ENCODE data around the gene ACCS.
A peak's percentile ranks its signal among the peaks of the same experiment; 100 is the strongest.

The ACCS gene, protein sequence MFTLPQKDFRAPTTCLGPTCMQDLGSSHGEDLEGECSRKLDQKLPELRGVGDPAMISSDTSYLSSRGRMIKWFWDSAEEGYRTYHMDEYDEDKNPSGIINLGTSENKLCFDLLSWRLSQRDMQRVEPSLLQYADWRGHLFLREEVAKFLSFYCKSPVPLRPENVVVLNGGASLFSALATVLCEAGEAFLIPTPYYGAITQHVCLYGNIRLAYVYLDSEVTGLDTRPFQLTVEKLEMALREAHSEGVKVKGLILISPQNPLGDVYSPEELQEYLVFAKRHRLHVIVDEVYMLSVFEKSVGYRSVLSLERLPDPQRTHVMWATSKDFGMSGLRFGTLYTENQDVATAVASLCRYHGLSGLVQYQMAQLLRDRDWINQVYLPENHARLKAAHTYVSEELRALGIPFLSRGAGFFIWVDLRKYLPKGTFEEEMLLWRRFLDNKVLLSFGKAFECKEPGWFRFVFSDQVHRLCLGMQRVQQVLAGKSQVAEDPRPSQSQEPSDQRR

DNA sequence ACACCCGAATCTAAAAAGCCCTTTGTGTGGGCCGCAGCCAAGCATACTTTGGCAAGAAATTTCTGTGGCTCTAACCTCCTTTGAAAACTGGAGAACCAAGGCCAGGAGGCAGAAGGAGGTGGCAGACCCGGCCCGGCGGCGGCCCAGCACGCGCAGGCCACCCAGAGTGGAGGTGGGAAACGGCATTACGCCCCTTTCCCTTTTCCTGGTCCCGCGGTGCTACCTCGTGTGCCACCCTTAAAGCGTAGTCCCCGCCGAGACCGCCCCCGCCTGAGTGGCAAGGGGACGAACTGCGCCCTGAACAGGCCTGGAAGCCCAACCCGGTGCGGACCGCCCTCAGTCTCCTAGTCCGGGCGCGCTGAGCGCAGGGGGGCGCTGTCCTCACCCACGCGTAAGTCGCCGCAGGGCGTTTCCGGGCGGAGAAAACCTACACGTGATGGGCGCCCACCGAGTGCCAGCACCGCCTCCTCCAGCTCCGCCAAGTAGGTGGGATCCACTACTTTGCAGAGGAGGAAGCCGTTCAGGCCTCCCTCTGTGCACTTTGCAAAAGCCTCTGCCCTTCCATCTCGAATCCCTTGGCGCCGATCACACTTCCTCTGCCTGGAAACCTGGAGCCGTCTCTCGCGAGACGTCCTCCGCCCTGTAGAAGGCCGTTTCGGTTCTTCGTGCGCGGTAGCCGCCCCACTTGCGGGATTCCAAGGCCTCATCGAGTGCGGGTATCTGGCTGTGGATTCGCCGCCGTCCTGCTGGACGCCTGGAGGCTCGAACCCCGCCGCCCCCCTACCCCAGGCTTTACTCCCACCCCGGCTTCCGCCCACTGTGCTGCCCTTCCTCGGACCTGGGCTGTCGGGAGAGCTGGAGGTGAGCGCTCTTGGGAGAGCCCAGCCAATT lies at the start of gene ACCS:
Gene ACCS, plus strand, starts transcription at position 430 of the 891 bp plus-strand sequence. CDS start 1,358 bp downstream, outside the sequence.
- peak; percentile 76 for DNase-seq

DNA sequence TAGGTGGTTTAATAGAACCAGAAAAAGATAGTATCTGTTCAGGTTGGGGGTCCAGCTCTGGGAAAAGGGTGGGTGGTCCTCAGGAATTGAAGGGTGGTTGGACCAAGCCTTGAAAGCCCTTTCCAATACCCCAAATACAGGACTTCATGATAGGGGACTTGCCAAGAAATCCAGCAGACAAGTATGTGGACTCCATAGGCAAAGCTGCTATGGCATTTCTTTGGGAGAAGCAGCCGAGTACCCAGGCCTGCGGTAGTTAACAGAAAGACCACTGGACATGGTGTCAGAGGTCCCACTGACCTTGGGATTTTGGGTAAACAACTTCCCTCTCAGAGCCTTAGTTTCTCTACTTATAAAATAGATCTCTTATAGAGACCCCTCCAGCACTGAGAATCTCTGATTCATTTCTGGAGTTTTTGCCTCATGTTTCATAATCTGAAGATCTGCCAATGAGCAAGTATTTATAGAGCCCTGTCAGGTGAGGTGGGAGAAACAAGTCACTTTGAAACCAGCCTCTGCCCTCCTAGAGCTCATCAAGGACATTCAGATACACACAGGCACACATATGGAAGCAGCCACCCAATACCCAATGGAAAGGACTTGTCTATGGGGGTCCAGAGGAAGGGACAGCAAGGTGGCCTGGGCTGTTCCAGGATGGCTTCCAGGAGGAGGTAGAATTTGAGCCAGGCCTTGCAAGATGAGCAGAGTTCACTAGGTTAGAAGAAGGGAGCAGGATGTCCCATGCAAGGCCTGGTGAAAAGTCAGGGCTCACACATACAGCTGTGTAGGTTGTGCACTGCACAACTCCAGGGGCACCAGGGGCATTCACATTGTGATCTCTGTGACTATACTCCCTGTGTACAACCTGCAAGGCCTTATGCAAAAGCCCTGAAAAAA lies 49.3 kb upstream of the ACCS start:
- DNase-seq = no peak

DNA sequence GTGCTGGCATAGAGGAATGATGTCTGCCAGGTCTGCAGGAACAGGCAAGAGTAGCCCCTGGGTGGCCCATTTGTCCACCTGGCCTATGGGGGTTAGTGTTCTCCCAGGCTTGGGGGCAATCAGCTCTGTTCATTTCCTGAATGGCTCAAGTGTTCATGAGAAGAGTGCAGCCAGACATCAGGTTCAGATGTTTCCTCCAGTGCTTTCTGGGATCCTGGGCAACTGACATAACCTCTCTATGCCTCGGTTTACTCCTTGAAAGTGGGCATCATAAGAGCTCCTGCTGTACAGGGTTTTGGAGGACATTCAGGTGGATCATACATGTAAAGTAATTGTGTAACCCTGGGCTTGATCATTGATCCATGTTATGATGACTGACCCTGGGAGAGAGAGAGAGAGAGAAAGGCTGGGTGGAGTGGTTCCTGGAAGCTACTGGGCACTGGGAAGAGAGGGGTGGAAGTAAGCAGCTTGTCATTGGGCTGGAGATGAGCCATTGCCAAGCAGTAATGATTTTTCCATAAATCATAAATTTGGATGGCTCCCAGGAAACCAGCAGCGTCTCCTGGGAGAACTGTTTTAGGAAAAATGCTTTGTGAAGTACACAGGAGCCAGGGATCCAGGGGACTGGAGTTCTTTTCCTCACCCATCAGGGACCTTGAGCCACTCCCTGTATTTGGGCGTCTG lies 48.5 kb upstream of the ACCS start:
- no peak for DNase-seq

DNA sequence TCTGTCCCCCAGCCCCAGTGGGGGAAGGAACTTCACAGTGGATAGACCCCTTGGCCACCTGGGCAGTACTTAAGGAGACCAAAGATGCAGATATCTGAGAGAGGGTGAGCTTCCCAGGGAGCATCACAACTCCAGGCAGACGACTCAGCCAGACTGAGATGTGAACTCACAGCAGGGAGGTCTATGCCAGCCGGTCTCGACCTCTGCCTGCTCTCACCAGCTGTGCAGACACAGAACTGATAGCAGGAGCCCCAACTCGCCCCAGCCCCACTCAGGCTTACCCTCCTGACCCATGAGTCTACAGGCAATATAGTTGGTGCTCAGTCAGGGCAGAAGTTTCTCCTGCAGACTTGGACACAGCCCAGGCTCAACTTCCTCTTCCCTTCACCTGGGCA lies 47.9 kb upstream of the ACCS start:
- no peak for DNase-seq

DNA sequence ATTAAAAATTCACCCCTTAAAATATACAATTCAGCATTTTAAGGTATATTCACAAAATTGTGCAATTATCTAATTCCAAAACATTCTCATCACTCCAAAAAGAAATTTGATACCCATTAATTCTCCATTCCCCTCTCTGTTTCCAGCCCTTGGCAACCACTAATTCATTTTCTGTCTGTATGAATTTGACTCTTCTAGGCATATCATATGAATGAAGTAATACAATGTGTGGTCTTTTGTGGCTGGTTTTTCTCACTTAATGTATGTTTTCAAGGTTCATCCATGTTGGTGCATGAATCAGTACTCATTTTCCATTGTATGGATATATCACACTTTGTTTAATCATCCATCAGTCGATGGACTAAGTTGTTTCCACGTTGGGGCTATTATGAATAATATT lies 47.2 kb upstream of the ACCS start:
- no peak for DNase-seq

DNA sequence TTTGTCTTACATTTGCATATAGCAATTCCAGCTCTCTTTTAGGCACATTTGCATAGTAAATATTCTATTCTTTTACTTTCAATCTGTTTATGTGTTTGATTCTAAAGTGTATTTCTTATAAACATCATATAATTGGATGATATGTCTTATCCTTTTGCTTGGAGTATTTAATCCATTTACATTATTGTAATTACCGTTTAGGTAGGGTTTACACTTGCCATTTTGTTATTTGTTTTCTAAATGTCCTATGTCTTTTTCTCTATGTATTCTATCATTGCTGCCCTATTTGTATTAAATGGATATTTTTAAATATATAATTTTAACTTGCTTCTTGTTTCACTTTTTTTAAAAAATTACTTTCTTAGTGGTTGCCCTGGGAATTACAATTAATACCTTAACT lies 41.1 kb upstream of the ACCS start:
- no peak for DNase-seq

DNA sequence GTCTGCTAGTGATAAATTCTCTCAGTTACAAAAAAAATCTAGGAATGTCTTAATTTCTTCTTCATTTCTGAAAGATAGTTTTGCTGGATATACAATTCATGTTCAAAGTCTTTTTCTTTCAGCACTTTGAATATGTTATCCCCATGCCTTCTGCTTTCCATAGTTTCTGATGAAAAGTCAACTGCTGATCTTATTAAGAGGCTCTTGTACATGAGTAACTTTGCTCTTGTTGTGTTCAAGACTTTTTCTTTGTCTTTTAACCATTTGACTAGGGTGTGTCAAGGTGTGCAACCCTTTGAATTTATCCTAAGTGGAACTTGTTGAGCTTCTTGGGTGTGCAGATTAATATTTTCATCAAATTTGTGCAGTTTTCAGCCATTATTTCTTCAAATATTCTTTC lies 40.3 kb upstream of the ACCS start:
- no peak for DNase-seq

DNA sequence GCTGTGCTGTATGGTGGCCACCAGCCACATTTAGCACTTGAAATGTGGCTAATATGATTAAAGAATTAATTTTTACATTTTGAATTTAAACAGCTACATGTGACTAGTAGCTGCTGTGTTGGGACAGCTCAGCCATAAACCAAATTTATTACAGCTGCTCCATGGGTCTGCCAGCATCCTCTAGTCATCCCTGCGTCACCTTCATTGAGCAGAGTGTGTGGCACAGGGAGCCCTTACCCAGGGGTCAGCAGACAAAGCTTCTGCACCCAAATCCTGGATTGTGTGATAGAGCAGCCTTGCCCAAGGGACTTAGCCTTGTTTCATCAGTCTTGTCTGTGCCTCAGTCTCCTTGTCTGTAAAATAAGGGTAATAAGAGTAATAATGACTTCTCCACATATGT lies 37.7 kb upstream of the ACCS start:
- no peak for DNase-seq

DNA sequence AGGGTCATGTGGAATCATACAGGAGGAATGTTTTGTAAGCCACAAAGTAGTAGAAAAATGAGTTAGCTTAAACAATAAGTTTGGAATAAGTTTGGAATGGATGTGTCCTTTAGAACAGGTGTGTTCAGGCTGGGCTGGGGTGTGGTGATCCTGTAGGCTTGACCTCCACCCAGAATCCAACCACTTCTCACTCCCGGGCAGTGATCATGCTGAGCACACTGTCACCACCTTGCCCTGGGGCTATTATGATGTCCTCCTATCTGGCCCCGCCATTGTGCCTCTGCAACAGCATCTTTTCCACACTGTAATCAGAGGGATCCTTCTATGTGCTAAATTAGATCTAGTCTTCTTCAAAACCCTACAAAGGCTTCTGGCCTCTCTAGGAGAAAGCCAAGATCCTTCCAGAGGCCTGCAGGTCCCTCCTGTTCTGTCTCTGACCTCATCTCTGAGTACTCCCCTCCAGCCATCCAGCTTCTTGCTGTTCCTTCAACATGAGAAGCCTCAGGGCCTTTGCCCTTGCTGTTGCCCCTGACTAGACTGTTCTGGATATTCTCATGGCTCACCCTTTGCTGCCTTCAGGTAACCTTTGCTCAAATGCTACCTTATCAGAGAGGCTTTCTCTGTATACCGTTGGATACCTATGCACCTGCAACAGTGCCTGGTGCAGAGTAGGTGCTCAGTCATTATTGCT lies 37.1 kb upstream of the ACCS start:
- DNase-seq = no peak

DNA sequence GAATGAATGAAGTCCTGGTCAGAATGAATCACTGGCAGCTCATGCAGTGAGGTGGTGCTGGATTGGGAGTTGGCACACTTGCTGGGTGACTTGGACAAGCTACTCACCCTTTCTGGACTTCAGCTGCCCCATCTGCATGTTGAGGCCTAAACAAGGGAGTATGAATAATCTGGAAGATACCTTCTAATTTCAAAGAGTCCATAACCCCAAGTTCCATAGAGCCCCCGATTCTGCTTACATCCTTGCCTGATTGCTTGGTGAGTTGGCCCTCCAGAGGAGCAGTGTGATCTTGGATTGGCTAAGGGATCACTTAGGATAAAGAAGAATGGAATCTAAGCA lies 36.6 kb upstream of the ACCS start:
- no peak for DNase-seq

DNA sequence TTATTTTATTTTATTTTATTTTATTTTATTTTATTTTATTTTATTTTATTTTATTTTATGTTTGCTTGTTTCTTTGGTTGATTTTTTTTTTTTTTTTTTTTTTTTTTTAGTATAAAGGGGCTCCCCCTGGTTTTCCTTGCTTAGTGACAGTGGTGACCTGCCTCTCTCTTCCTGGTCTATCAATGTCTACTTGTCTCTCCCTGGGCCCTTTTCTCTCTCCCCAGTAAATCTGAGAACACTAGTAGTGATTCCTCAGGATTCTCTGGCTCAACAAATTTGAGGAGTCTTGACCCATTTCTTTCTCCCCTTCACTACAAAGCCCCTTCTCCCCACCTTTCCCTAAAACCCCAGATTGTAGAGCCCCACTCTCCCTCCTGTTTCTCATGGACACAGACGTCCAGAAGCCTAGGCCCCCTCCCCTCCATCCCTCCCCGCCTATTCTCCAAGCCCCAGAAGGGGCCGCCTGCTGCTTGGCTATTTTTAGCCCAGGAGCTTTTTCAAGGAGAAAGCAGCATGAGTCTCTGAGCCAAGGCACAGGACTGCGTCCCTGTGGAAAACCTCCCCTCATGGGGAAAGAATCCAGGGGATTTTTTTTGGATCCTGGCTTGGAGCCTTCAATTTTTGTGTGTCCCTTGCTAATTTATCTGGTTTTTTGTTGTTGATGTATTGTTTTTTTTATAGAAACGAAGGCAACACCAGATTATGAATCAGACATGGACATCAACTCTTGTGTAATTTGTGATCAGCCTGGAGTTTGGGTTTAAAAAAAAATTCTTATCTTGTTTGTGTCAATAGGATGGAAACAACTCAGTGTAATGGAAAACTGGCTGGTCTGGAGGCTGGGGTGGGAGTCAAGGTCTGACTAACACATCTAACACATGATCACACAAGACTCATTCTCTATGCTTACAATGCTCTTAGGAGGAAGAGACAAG lies 35.8 kb upstream of the ACCS start:
- DNase-seq = no peak

DNA sequence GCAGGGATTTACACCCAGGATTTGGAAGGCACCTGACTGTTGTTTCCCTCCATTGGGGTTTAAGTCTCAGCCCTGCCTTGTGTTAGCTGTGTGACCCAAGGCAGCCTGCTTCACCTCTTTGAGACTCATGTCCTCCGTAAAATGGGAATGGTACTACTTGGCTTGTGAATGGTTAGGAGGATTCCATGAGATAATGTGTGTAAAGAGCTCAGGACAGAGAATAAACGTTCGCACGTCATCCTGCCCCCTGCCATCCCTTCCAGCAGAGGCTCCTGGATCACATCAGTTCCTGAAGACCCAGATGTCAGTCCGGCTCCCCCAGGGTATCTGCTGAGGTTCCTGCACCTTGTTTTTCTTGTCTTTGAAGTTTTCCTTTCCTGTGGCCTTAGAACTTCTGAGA lies 35.1 kb upstream of the ACCS start:
- no peak for DNase-seq

DNA sequence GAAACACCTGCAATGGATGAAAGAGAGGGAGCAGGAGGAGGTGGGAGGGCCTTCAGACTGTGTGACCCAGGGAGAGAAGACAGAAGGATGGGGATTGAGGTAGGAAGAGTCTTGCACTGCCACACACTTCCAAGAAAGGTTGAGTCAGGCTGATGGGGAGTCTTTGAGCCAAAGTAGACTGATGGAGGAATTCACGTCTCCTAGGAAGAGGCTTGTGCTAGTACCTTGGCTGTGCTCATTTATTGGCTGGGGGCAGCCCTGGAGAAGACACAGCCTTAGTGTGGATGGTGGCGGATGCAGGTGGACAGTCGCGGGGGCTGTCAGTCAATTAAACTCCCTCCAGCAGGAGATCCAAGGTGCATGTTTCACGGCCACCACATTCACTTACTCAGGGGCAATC lies 34.5 kb upstream of the ACCS start:
- no peak for DNase-seq

DNA sequence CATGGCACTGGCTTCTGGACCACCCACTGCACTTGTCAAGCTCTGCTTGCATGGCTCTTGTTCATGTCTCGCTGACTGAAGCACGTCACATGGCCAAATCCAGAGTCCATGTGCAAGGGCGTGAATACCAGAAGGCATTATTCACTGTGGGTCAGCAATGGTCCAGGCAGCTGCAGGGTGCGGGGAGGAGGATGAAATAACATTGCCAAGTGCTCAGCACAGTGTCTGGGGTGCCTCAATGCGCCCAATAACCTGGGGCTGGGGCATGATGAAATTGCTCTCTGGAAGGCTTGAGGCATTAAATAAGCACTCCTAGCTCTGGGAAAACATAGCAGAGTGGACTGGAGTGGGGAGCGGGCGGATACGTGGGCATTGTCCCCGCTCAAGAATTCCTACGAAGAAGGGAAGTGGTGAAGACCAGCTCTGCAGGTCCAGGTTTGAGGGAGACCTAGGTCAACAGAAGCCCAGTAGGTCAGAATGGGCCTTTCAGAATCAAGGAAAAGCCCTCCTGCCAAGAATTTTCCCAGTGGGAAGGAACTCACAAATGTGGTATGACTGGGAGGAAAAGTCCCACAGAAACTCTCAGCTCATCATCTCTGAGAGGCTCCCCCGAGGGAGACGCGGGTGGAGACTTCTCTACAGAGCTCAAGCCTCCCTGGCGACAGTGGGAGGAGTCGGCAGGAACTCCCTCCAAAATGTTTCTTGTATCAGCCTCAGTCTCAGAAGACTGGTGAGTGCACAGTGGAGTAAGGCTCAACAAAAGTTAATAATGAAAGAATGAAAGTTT lies 33.6 kb upstream of the ACCS start:
- no peak for DNase-seq

DNA sequence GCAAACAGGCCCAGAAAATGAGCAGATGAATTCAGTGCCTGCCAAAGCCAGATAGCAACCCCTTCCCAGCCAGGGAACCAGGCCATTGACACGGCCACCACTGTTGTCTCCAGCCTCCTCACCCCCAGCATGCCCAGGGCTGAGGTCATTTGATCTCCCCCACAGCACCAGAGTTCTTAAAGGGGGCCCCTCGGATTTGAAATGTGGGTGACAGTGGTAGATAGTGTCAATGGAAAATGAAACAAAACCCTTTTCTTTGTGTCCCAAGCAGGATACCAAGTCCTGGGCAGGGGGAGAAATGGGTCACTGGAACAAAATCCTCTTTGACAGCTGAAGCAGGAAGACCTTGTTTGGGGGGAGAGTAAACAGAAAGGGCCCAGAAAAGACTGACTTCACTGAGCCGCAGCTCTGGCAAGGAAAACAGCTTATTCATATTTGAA lies 32.6 kb upstream of the ACCS start:
- no peak for DNase-seq

DNA sequence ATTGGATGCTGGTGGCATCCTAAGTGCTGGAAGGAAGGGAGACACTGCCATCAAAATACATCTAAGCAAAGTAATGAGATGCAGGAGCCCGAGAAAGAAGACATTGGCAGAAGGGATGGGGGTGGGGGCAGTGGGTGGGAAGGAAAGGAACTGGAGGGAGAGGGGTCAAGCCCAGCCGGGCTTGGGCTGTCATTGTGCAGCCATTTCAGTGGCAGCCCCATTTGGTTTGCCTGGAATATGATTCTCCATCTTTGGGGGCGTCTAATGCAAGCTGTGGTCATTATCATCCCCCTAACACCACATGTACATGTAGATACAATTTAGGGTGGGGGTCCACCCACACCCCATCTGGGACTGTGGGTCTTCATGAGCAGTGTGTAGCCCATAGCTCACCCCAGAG lies 32.2 kb upstream of the ACCS start:
- DNase-seq = no peak

DNA sequence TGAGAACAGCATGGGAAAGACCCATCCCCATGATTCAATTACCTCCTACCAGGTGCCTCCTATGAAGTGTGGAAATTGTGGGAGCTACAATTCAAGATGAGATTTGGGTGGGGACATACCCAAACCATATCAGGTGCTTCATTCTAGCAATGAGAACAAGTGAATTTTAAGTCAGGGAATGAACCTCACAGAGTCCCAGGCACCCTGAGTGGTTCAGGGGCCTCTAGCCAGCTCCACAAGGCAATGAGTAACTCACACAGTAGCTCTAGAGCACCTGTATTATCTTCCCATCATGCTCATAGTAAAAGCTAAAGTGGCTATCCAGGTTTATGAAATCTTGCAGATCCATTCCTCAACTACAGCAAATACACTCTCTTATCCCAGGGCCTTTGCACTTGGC lies 31.4 kb upstream of the ACCS start:
- DNase-seq = no peak

DNA sequence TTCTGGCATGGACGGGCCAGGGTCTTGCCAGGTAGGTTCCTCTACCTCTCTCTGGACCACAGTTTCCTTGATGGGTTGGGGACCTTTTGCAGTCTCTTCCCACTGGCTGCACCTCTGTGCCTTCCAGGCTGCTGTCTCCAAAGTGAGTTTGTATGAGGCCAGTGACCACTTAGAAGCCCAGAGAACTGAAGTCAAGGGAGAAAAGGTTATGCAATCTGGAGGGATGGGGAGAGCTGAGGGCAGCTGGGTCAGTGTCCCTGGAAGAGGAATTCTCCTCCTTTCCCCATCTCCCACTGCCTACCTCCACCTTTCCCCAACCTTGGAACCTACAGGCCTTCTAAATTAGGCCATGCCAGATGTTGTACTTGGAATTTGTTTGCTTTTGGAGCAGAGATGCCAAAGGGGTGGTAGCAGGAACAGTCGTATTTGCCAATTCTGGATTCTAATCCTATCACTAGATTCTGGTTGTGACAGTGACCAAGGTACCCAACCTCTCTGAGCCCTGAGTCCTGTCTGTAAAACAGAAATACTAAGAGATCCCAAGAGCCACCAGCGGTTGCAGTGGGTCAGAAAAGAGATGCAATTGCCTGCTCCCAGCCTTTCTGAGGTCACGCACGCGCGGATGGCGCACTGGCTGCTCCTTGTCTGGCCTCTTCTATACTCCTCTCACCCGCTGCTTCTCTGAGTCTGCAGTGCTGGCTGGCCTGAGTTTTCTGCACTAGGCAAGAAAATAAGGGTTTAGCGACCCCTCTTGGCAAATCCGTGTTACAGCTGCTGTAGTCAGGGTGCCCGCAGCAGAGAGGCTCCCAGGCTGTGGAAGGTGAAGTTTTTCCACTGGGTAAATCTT lies 29.0 kb upstream of the ACCS start:
- no peak for DNase-seq

DNA sequence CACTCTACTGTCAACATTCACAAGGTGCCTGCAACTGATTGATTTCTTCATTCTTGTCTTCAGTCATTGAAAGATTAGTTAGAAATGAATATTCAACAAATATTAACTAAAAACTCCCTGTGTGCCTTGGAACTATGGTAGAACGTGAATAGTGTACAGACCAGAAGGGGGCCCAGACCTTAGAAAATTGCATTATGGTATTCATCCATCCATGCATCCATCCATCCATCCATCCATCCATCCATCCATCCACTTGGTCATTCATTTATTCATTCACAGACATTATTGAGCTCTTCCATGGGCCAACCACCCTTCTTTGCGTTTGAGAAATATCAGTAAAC lies 28.4 kb upstream of the ACCS start:
- no peak for DNase-seq
